IPS DF 6.9 (cell line): ENCODE results near the gene RAF1.
"Not testable (repeated sequence)": the region's sequence is repeated elsewhere in the genome, so short reads cannot be mapped to it uniquely, and the experiment has no call there.

Experiments
- DNase-seq: peaks from one replicate; pipeline ENCODE4 v3.0.0-alpha.2; 2013; ENCODE audit warnings: low read depth, low spot score
- H3K27ac ChIP-seq: one replicate; pipeline ENCODE4 v1.5.1; 2013; ENCODE audit warnings: low read length, control low read depth
- H3K27me3 ChIP-seq: 2 replicates; pipeline ENCODE4 v1.6.1; 2013; ENCODE audit warnings: mild to moderate bottlenecking, low read length; ENCODE audit not compliant: control insufficient read depth, insufficient read depth
- H3K36me3 ChIP-seq: 2 replicates; pipeline ENCODE4 v1.6.1; 2013; ENCODE audit warnings: low read length; ENCODE audit not compliant: control insufficient read depth, insufficient read depth
- H3K4me1 ChIP-seq: 2 replicates; pipeline ENCODE4 v1.6.1; 2013; ENCODE audit warnings: low read length; ENCODE audit not compliant: control insufficient read depth, insufficient read depth
- H3K4me3 ChIP-seq: 2 replicates; pipeline ENCODE4 v1.5.1; 2013; ENCODE audit warnings: mild to moderate bottlenecking, low read length
- H3K9me3 ChIP-seq: 2 replicates; pipeline ENCODE4 v1.6.1; 2013; ENCODE audit warnings: low read length, inconsistent platforms; ENCODE audit not compliant: control insufficient read depth, insufficient read depth
- WGBS: extraction: QIAGEN DNeasy Blood & Tissue Kit; methylation state at CpG from one replicate; pipeline ENCODE4 v1.1.7; 2013; ENCODE audit warnings: mixed read lengths, missing lambda C conversion rate; ENCODE audit not compliant: insufficient read length, insufficient coverage; 5-methylcytosine and 5-hydroxymethylcytosine counted together

Gene RAF1

GRCh38 chr3:12640853-12641252 lies 23.1 kb downstream of the RAF1 start:
- not testable (repeated sequence) for H3K27ac ChIP-seq, H3K4me1 ChIP-seq, H3K4me3 ChIP-seq, H3K9me3 ChIP-seq, H3K36me3 ChIP-seq, H3K27me3 ChIP-seq, DNase-seq
- WGBS, result no CpG with 5 or more reads among the region's 5 CpGs

- WGBS, result no CpG with 5 or more reads among the region's 1 CpG
- H3K4me3 ChIP-seq, result no peak overlapping the region
- H3K27me3 ChIP-seq, result no peaks in the 10 kb centered on the region
- no peak overlapping the region for H3K27ac ChIP-seq
- no peaks in the 10 kb centered on the region for H3K9me3 ChIP-seq
- no peaks in the 10 kb centered on the region for H3K36me3 ChIP-seq
- no peaks in the 10 kb centered on the region for H3K4me1 ChIP-seq
- DNase-seq, result no peak
Measured at GRCh38 chr3:12638105-12638504, 25.8 kb downstream of the RAF1 start.

- Histone ChIP-seq H3K4me3 (no peak overlapping the region), H3K27ac (no peak overlapping the region), H3K27me3 (no peaks in the 10 kb centered on the region), H3K9me3 (no peaks in the 10 kb centered on the region), H3K36me3 (no peaks in the 10 kb centered on the region), H3K4me1 (no peaks in the 10 kb centered on the region)
- WGBS, result no CpG with 5 or more reads among the region's 4 CpGs
- no peak for DNase-seq
Measured at GRCh38 chr3:12633108-12633507, 30.8 kb downstream of the RAF1 start.

- Histone ChIP-seq H3K4me1 (no peaks in the 10 kb centered on the region), H3K9me3 (no peaks in the 10 kb centered on the region), H3K27me3 (no peaks in the 10 kb centered on the region), H3K4me3 (no peak overlapping the region), H3K36me3 (no peaks in the 10 kb centered on the region), H3K27ac (no peak overlapping the region)
- no CpG with 5 or more reads among the region's 2 CpGs for WGBS
- DNase-seq, result no peak
Measured at GRCh38 chr3:12632523-12632922, 31.4 kb downstream of the RAF1 start.

GRCh38 chr3:12630843-12631242 lies 33.1 kb downstream of the RAF1 start:
- not testable (repeated sequence) for H3K4me3 ChIP-seq, H3K9me3 ChIP-seq, H3K36me3 ChIP-seq, H3K27me3 ChIP-seq, H3K4me1 ChIP-seq, DNase-seq, H3K27ac ChIP-seq
- no CpG with 5 or more reads among the region's 7 CpGs for WGBS

GRCh38 chr3:12630292-12630691 lies 33.6 kb downstream of the RAF1 start:
- DNase-seq, result no peak
- no peak overlapping the region for H3K4me3 ChIP-seq
- no peak overlapping the region for H3K27ac ChIP-seq
- no peaks in the 10 kb centered on the region for H3K9me3 ChIP-seq
- no peaks in the 10 kb centered on the region for H3K4me1 ChIP-seq
- H3K36me3 ChIP-seq, result no peaks in the 10 kb centered on the region
- WGBS, result no CpG with 5 or more reads among the region's 2 CpGs
- no peaks in the 10 kb centered on the region for H3K27me3 ChIP-seq

GRCh38 chr3:12629560-12629959 lies 34.4 kb downstream of the RAF1 start:
- no peak for DNase-seq
- no peaks in the 10 kb centered on the region for H3K27me3 ChIP-seq
- no peaks in the 10 kb centered on the region for H3K36me3 ChIP-seq
- H3K27ac ChIP-seq, result no peak overlapping the region
- H3K9me3 ChIP-seq, result no peaks in the 10 kb centered on the region
- H3K4me3 ChIP-seq, result no peak overlapping the region
- H3K4me1 ChIP-seq, result no peaks in the 10 kb centered on the region
- WGBS, result no CpG with 5 or more reads among the region's 4 CpGs

- no peak overlapping the region for H3K27ac ChIP-seq
- H3K27me3 ChIP-seq, result no peaks in the 10 kb centered on the region
- no peaks in the 10 kb centered on the region for H3K9me3 ChIP-seq
- H3K4me1 ChIP-seq, result no peaks in the 10 kb centered on the region
- no peaks in the 10 kb centered on the region for H3K36me3 ChIP-seq
- WGBS, result no CpG with 5 or more reads among the region's 1 CpG
- DNase-seq, result no peak
- H3K4me3 ChIP-seq, result no peak overlapping the region
Measured at GRCh38 chr3:12628813-12629212, 35.1 kb downstream of the RAF1 start.

- Histone ChIP-seq H3K4me3 (no peak overlapping the region), H3K27ac (no peak overlapping the region), H3K27me3 (no peaks in the 10 kb centered on the region), H3K36me3 (no peaks in the 10 kb centered on the region), H3K9me3 (no peaks in the 10 kb centered on the region), H3K4me1 (no peaks in the 10 kb centered on the region)
- WGBS, result no CpG with 5 or more reads among the region's 4 CpGs
- DNase-seq, result no peak
Measured at GRCh38 chr3:12627370-12627769, 36.5 kb downstream of the RAF1 start.

GRCh38 chr3:12624964-12625363 lies 39.0 kb downstream of the RAF1 start:
- not testable (repeated sequence) for H3K4me3 ChIP-seq, H3K27ac ChIP-seq, H3K27me3 ChIP-seq, DNase-seq, H3K36me3 ChIP-seq, H3K9me3 ChIP-seq, H3K4me1 ChIP-seq
- WGBS, result no CpG with 5 or more reads among the region's 3 CpGs

- H3K36me3 ChIP-seq, result no peaks in the 10 kb centered on the region
- DNase-seq, result no peak
- no peaks in the 10 kb centered on the region for H3K4me1 ChIP-seq
- no CpG with 5 or more reads among the region's 5 CpGs for WGBS
- no peaks in the 10 kb centered on the region for H3K27me3 ChIP-seq
- no peak overlapping the region for H3K27ac ChIP-seq
- no peak overlapping the region for H3K4me3 ChIP-seq
- H3K9me3 ChIP-seq, result no peaks in the 10 kb centered on the region
Measured at GRCh38 chr3:12624056-12624455, 39.9 kb downstream of the RAF1 start.
